SK-N-SH treated with all-trans-retinoic acid at 6 μM for 48 hours (cell line): Measurements from ENCODE around the gene SIK1.

Experiments
- ATAC-seq: fragments of 200-7000 bp; cut with Tn5 transposase; 3 replicates; pipeline ENCODE4 v1.9.1; 2020; ENCODE audit warnings: mild to moderate bottlenecking, moderate library complexity
- ARNTL ChIP-seq: fragments of 450-650 bp; formaldehyde crosslinking; IDR thresholded peaks from 2 replicates; pipeline ENCODE4 v1.5.0; 2020; ENCODE audit warnings: low read depth, mild to moderate bottlenecking, moderate library complexity, borderline replicate concordance
- CREB5 ChIP-seq: fragments of 250-450 bp; sonication (Bioruptor Pico); IDR thresholded peaks from 2 replicates; pipeline ENCODE4 v1.5.1; 2020; ENCODE audit warnings: low read depth, mild to moderate bottlenecking, moderate library complexity
- CSDC2 ChIP-seq: fragments of 250-450 bp; sonication (Bioruptor Pico); IDR thresholded peaks from 2 replicates; pipeline ENCODE4 v1.5.0; 2020; ENCODE audit warnings: mild to moderate bottlenecking, moderate library complexity
- CSRNP3 ChIP-seq: fragments of 250-450 bp; sonication (Bioruptor Pico); IDR thresholded peaks from 2 replicates; pipeline ENCODE4 v1.5.1; 2021; ENCODE audit warnings: mild to moderate bottlenecking, moderate library complexity
- GLIS3 ChIP-seq: fragments of 250-450 bp; sonication (Bioruptor Pico); IDR thresholded peaks from 2 replicates; pipeline ENCODE4 v1.5.0; 2020; ENCODE audit warnings: mild to moderate bottlenecking, moderate library complexity
- PATZ1 ChIP-seq: fragments of 250-450 bp; sonication (Bioruptor Pico); IDR thresholded peaks from 2 replicates; pipeline ENCODE4 v1.8.0; 2020; ENCODE audit warnings: mild to moderate bottlenecking, moderate library complexity, borderline replicate concordance
- SNAI2 ChIP-seq: fragments of 250-450 bp; sonication (Bioruptor Pico); IDR thresholded peaks from 2 replicates; pipeline ENCODE4 v1.5.0; 2020; ENCODE audit warnings: mild to moderate bottlenecking, moderate library complexity
- TOX ChIP-seq: fragments of 250-450 bp; sonication (Bioruptor Pico); IDR thresholded peaks from 2 replicates; pipeline ENCODE4 v1.8.0; 2021; ENCODE audit warnings: mild to moderate bottlenecking, moderate library complexity, borderline replicate concordance
- TSHZ2 ChIP-seq: fragments of 250-450 bp; sonication (Bioruptor Pico); IDR thresholded peaks from 2 replicates; pipeline ENCODE4 v1.5.0; 2020; ENCODE audit warnings: mild to moderate bottlenecking, moderate library complexity
- ZC3H10 ChIP-seq: fragments of 250-450 bp; sonication (Bioruptor Pico); IDR thresholded peaks from 2 replicates; pipeline ENCODE4 v1.5.1; 2021; ENCODE audit warnings: mild to moderate bottlenecking, moderate library complexity
- ZFP30 ChIP-seq: fragments of 450-650 bp; formaldehyde crosslinking; IDR thresholded peaks from 2 replicates; pipeline ENCODE4 v1.5.0; 2022; ENCODE audit warnings: mild to moderate bottlenecking, moderate library complexity
- ZNF8 ChIP-seq: fragments of 450-650 bp; formaldehyde crosslinking; IDR thresholded peaks from 2 replicates; pipeline ENCODE4 v1.5.0; 2020; ENCODE audit warnings: mild to moderate bottlenecking, moderate library complexity

SIK1 gene

GRCh38 chr21:43364851-43365424, 62.0 kb downstream of the SIK1 start:
- TF ChIP-seq TOX (CRISPR knock-in tag) (no peak), CREB5 (CRISPR knock-in tag) (no peak), ZC3H10 (no peak), ZNF8 (CRISPR knock-in tag) (no peak), TSHZ2 (CRISPR knock-in tag) (no peak), ARNTL (CRISPR knock-in tag) (no peak), SNAI2 (CRISPR knock-in tag) (no peak), CSDC2 (CRISPR knock-in tag) (no peak), ZFP30 (CRISPR knock-in tag) (no peak), PATZ1 (no peak), CSRNP3 (CRISPR knock-in tag) (no peak), GLIS3 (CRISPR knock-in tag) (no peak)
- TF ChIP-seq, all 23 proteins: peak for 0
- ATAC-seq, result no peak
